Activated CD4-positive, alpha-beta T cell treated with anti-CD3 and anti-CD28 coated beads for 4 hours (primary cell): ENCODE data around the gene ZBED1.

Experiments
- DNase-seq, 2 donors: peaks; one replicate each; pipeline ENCODE4 v3.0.0-alpha.2; 2020

Gene ZBED1

GRCh38 chrX:2451501-2452316 lies 49.1 kb downstream of the ZBED1 start:
- no peak for DNase-seq

GRCh38 chrX:2450681-2451080 lies 50.1 kb downstream of the ZBED1 start:
- no peak for DNase-seq

GRCh38 chrX:2449135-2449886 lies 51.5 kb downstream of the ZBED1 start:
- DNase-seq, result no peak

- DNase-seq, result no peak
Observed at GRCh38 chrX:2447484-2447883, 53.3 kb downstream of the ZBED1 start.

- no peak for DNase-seq
Observed at GRCh38 chrX:2446815-2447214, 54.0 kb downstream of the ZBED1 start.

- DNase-seq, result no peak
Observed at GRCh38 chrX:2445662-2446623, 54.8 kb downstream of the ZBED1 start.

GRCh38 chrX:2442694-2443093 lies 58.1 kb downstream of the ZBED1 start:
- no peak for DNase-seq

GRCh38 chrX:2441466-2441865 lies 59.3 kb downstream of the ZBED1 start:
- no peak for DNase-seq

GRCh38 chrX:2439613-2440012 lies 61.2 kb downstream of the ZBED1 start:
- DNase-seq, result no peak
